IPS-NIHi7 (cell line): Measurements from ENCODE around the gene NEGR1.
"Not testable (repeated sequence)": the region's sequence is repeated elsewhere in the genome, so short reads cannot be mapped to it uniquely, and the experiment has no call there.

Source experiments
- DNase-seq: peaks from one replicate; pipeline ENCODE4 v3.0.0; 2012; ENCODE audit warnings: mixed read lengths; ENCODE audit errors: extremely low spot score

Gene NEGR1

GRCh38 chr1:71944006-71944405, 338.3 kb downstream of the NEGR1 start:
- DNase-seq: no peak

- DNase-seq: no peak
Measured at GRCh38 chr1:71940261-71940660, 342.1 kb downstream of the NEGR1 start.

DNA sequence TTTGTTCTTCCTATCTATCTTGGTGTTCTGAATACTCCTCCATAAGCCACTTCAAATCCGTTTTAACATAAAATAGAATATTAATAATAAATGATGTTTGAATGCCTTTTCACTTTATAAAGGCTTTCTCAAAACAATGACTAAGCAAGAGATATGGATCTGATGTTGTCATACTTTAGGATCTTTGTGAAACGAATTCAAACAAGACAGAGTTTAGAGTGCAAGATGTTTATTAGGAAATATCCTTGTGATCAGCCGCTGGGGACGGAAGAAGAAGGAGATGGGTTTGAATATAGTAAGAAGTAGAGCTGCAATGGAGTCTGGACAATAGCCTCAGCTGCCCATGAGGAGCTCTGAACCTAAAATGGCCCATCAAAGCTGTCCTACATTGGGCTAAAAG, 351.8 kb downstream of the NEGR1 start:
- no peak for DNase-seq

DNA sequence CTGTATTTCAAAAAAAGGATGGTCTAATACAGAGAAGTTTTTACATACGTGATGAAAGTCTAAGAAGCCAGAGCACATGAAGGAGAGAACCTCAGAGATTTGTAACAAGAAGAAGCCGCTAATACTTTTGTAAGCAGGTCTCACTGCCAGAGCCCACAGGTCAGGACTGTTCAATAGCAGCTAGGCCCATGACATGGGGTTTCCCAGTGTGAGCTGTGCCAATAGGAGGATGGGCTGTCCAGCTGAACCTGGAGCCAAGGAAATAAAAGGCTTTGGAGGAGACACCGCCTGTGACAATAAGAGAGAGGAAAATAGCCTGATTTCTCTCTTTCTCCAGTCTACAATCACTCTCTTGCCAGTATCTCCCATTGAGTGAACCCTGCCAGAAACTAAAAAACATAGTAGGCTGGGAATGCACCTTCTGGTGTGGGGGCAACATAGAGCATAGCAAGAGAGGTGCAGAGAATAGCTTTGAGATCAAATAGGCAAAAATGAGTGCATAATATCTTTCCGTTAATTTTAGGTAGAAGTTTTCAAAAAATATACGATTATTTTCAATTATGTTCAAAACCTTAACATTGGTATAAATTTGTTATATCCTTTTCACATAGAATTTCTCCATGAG, 360.3 kb downstream of the NEGR1 start:
- no peak for DNase-seq

- DNase-seq: no peak
Measured at GRCh38 chr1:71921204-71921603, 361.1 kb downstream of the NEGR1 start.

DNA sequence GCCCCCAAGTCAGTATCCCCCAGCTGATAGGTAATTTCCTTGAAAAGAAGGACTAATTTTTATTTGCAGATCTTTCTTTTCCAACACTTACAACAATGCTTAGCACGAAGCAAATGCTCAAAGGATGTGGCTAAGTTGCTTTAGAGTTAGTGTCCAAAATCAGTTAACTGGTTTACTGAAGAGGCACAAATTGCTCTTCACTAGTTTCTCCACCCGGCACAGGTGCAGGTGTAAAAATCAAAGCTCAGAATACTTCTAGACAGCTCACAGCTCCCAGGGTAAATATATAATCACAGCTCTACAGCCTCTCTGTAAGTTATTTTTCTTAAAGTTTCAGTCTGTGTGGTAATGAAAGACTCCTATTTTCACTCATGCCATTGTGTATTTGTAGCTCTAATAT, 361.8 kb downstream of the NEGR1 start:
- no peak for DNase-seq

GRCh38 chr1:71919811-71920509, 362.4 kb downstream of the NEGR1 start:
- peak; percentile 27 for DNase-seq

- DNase-seq: no peak
Measured at GRCh38 chr1:71918630-71919029, 363.7 kb downstream of the NEGR1 start.

DNA sequence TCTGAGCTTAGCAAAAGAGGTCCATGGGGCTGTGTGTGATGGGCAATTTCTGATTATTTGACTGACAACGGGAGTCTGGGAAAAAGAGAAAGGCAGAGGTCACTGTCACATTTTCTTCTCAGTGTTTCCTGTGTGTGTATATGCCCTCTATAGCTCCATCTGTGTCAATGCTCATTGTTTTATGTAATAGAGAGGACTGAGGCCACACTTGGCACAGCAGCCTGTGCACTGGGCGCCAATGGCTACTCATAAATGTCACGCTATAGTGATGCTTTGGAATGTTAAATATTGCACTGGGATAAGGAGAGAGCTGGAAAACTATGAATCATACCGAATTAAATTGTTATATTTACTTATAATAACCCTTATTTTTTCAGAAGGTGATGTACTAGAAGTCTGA, 365.4 kb downstream of the NEGR1 start:
- DNase-seq: no peak

DNA sequence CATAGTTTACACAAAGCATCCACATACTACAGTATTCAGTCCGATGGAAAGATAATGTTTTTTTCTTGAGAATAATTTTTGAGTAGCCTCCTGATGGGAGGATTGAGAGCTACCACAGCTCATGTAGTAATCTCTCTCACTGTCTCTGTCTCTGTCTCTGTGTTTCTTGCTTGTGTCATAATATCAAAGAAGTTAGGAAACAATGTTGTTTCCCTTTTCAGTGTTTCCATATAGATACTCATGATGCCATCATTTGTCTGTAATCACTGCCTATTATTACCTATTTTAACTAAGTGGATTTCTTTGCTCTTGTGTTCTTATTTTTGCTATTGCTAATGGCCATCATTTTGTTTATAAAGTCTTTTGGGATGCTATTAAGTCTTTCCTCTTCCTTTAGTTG, 367.7 kb downstream of the NEGR1 start:
- DNase-seq: no peak

DNA sequence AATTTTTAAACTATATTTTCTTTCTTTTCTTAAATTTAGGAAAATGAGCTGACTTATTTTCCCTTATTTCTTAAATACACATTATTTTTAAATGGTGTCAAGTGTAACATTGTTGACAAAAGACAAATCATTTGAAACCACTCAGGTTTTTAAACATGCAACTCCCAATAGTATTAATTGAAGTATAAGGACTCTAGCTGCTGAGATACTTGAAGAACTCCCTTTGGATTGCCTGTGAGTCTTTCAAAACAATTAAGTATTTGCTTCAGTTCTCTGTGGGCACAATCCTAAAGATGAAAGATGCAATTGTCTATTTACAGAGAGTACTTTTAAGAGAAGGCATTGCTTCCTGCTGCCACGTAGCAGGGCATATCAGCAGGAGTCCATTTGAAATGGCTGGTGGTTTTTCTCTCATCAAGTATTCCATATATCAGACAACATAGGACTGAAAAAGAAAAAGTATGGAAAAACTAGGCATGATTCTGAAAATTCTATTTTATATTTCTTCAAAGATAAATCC, 373.4 kb downstream of the NEGR1 start:
- no peak for DNase-seq

- DNase-seq: no peak
Measured at GRCh38 chr1:71908303-71908702, 374.0 kb downstream of the NEGR1 start.

DNA sequence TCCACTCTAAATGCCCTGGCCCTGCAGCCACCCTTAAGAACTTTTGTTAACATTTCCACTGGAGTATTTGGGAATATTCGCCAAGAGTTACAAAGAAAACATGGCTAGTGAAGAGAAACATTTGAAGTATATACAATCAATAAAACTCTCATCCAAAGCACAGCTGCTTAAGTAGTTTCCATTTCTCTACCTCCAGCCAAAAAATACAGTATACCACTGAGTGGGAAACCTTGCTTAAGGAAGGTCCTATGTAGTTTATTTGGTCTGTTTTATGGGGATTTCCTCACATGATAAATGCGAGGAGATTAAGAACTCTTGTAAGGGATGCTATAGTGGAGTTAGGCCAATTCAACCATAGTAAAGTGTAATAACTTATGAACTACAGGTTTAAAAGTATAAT, 382.5 kb downstream of the NEGR1 start:
- DNase-seq: no peak

GRCh38 chr1:71888166-71888565, 394.2 kb downstream of the NEGR1 start:
- not testable (repeated sequence) for DNase-seq

DNA sequence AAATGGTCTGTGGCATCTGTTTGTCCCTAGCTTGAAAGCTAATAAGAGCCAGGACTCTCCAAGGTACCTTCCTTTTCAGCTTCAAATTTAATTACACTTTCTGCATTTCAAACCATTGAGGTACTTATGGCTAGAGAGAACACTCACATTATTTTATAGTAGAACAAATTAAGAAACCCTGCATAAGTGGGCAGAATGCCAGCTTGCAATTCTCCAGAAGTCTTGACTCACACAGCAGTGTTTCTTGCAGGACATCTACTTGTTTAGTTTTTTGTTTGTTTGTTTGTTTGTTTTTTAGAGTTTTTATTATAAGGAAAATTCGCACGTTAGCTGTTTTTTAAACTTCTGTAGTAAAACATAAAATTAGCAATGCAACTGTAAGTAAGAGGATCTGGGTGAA, 397.2 kb downstream of the NEGR1 start:
- DNase-seq: no peak

DNA sequence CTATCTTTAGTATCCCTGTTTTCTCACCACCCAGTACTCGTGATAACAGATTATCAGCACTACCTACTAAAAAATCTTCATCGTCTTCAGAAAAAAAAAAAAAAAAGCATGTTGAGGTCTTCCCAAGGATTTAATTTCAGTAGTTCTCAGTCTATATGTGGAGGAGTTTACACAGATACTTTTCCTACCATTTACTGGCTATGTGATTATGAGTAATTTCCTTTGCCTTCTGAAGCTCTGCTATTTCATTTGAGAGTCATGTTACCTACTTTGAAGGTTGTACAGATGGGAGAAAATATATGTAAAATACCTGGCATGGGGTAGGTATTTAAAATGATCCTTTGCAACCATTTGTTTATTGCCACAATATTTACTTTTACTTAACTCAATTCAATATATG, 399.7 kb downstream of the NEGR1 start:
- no peak for DNase-seq

DNA sequence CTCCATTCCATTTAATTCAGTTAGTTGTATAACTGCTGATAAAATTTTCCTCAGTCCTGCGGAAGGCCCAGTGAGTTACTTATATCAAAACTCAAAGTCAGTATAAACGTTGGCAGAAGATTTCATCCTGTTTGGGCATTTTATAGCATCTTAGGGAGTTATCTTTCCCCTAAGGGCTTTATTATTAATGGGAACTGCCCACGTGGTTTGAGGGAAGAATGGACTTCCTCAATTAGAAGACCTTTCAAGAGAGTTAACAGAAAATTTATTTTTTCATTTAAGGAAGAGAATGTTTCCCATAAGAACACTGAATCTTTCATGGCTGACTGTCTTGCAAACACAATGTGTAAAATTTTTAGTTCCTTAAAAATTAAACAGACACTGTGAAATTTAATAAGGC, 400.1 kb downstream of the NEGR1 start:
- no peak for DNase-seq

GRCh38 chr1:71881611-71882010, 400.7 kb downstream of the NEGR1 start:
- DNase-seq: no peak

DNA sequence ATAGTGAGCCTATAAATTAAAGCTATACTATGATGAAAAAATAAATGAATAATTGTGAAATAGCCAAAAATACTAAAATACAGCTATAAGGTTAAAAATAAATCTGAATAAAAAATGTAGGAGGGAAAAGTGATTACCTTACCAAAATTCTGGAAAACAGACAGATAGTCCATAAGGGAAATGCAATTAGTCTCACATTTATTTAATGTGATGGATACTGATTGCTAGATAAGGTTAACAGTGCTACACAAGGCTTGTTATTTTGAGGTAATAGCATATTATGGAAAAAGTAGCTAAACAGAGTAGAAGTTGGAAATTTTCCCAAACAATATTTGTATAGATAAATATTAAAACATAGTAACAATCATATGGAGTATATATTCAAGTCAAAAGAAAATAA, 413.0 kb downstream of the NEGR1 start:
- DNase-seq: no peak

DNA sequence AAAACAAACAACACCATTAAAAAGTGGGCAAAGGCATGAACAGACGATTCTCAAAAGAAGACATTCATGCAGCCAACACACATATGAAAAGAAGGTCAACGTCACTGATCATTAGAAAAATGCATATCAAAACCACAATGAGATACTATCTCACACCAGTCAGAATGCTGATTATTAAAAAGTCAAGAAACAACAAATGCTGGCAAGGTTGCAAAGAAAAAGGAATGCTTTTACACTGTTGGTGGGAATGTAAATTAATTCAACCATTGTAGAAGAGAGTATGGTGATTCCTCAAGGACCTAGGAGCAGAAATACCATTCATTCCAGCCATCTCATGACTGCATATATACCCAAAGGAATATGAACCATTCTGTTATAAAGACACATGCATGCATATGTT, 419.6 kb downstream of the NEGR1 start:
- DNase-seq: no peak

DNA sequence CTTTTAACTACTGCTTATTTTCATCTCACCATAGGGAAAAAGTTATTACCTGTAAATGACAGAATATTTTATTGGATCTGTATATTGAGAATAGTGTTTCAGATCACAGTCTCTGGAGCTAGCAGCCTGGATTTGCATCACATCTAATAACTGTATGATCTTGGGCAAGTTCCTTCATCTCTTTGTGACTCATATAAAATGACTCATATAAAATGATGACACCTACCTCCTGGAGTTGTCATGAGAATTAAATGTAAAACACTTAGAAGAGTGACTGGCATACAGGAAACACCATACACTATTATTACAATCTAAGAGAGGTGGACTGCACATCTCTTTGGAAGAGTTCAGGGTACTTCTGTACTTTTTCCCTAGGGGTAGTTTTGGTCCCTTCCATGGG, 421.3 kb downstream of the NEGR1 start:
- DNase-seq: no peak

DNA sequence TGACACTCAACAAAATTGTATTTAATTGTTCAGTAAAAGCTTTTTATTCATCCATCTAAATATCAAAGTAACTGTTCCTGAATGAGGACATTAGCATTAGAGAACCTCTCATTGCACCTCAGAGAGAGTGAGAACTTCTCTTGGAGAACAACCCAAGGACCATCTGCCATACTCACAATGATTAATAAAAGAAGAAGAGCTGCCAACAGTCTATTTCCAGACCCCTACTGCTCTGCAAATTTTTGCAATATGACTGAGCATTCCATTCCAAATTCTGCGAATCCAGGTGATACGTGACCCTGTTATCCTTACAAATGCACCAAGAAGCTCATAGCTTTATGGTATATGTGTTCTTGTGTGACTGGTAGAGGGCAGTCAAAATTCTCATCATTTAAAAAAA, 422.5 kb downstream of the NEGR1 start:
- no peak for DNase-seq

GRCh38 chr1:71857862-71858261, 424.5 kb downstream of the NEGR1 start:
- DNase-seq: no peak

DNA sequence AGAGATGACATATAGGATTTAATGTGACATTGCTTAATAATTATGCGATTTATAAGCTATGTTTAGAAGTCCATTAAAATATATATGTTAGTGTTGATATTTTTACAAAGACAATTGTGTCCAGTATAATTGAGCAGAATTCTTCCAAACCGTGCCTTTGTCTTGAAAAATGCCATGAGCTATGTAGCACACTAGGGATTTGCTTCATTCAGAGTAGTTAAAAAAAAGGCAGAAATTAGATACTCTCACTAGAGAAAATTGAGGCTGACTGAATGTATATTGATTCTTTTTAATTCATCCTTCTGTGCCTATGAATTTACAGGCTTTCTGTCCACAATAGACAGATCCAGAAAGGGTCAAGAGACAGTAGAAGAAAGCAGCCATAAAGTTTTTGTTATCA, 429.0 kb downstream of the NEGR1 start:
- DNase-seq: no peak
